ENCODE measurements around the gene GFOD1.

DNA sequence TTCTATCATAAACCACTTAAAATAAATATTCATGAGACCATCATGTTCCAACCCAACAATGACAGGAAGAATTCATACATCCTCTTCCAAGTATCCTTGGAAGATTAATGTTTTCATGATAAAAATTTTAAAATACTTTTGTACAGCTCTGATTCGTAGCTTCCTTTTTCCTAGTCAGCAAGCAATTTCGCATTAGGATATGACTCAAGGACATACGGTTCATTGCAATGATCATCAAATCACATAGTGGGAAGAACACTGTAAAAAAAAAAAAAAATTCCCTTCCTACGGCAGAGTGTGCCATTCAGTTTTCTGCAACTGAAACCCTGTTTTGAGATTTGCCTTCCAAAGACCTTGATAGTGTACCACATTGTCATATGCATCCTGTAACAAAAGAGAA is 35.3 kb upstream of the GFOD1 start:
- TF ChIP-seq POLR2A (IDR thresholded peaks at IDR 0.05; ENCODE audit: low read depth, low read length) (no peak), MEF2A (IDR thresholded peaks at IDR 0.05; ENCODE audit: insufficient read depth, low read depth, low read length) (no peak), EP300 (IDR thresholded peaks at IDR 0.05; ENCODE audit: borderline replicate concordance in 1 of 2, control insufficient read depth in 1 of 2, low read depth in 2 of 2, low read length in 2 of 2) (no peak), ELK1 (IDR thresholded peaks at IDR 0.05; ENCODE audit: low read depth, low read length) (no peak), BRCA1 (IDR thresholded peaks at IDR 0.05; ENCODE audit: low read depth, low read length) (no peak), ZSCAN29 (IDR thresholded peaks at IDR 0.05) (no peak), BMI1 (IDR thresholded peaks at IDR 0.05; ENCODE audit: borderline replicate concordance) (no peak), IRF4 (IDR thresholded peaks at IDR 0.05; ENCODE audit: low read depth, low read length) (no peak), SPI1 (IDR thresholded peaks at IDR 0.05; ENCODE audit: borderline replicate concordance, insufficient read depth, low read depth, low read length) (no peak), RFX5 (IDR thresholded peaks at IDR 0.05; ENCODE audit: low read depth, low read length) (no peak), ZNF384 (IDR thresholded peaks at IDR 0.05; ENCODE audit: borderline replicate concordance, low read depth, low read length) (no peak)

Measured in GM12878 (cell line).